A549 (cell line): ENCODE data around the gene PROCA1. TPM values are rescaled to one million over a fixed set of nuclear protein-coding genes. Genes with fewer than 3 reads are reported as not detected.

ENCODE experiments used
- ATAC-seq, 2 experiments: fragments of 200-7000 bp in 1 of 2; fragments of >200 bp in 1 of 2; cut with Nextera tagmentation in 1 of 2; cut with Tn5 transposase in 1 of 2; 3 replicates each; pipeline versions ENCODE4 v1.8.0 to v1.9.1; 2018 to 2020; ENCODE audit warnings: mild to moderate bottlenecking in 1 of 2, moderate library complexity in 1 of 2
- CTCF ChIA-PET: fragments of 300-600 bp; sonication (Branson Sonifier 250); formaldehyde crosslinking; extraction: SDS; loops from one replicate; lab custom pipeline; 2021; ENCODE audit warnings: antibody characterized with exemption, inconsistent platforms; lab: Yijun Ruan, JAX
- POLR2A ChIA-PET: fragments of 350-600 bp; formaldehyde crosslinking; extraction: SDS; loops from one replicate; lab custom pipeline; 2021; ENCODE audit warnings: antibody characterized with exemption, inconsistent platforms; lab: Yijun Ruan, JAX
- DNase-seq, 2 experiments: peaks; one replicate each; pipeline versions ENCODE4 v3.0.0 to v3.0.0-alpha.2; 2011 to 2016; ENCODE audit warnings: low read depth in 1 of 2, low spot score in 1 of 2
- FAIRE-seq: peaks from 2 replicates; lab custom pipeline; 2011; peaks lifted over from hg19 to GRCh38; lab: Jason Lieb, UNC
- H3K27ac ChIP-seq, 2 experiments: fragments of >200 bp; sonication (Bioruptor Twin); formaldehyde crosslinking; 3 replicates each; pipeline ENCODE4 v1.5.1; 2016 to 2017
- H3K4me1 ChIP-seq: fragments of >200 bp; sonication (Bioruptor Twin); formaldehyde crosslinking; 3 replicates; pipeline ENCODE4 v1.6.1; 2016
- H3K4me2 ChIP-seq: fragments of >200 bp; sonication (Bioruptor Twin); formaldehyde crosslinking; 3 replicates; pipeline ENCODE4 v1.6.1; 2016
- H3K4me3 ChIP-seq: fragments of >200 bp; sonication (Bioruptor Twin); formaldehyde crosslinking; 3 replicates; pipeline ENCODE4 v1.5.1; 2016
- H3K9me3 ChIP-seq: fragments of >200 bp; sonication (Bioruptor Twin); formaldehyde crosslinking; 3 replicates; pipeline ENCODE4 v1.6.1; 2016
- BCL3 ChIP-seq: fragments of >200 bp; sonication (Bioruptor Twin); formaldehyde crosslinking; IDR thresholded peaks from 3 replicates; pipeline ENCODE4 v1.6.1; 2016
- CHD2 ChIP-seq: fragments of 150-350 bp; IDR thresholded peaks from 2 replicates; pipeline ENCODE4 v1.6.1; 2014; ENCODE audit warnings: low read length; ENCODE audit not compliant: partially characterized antibody
- EHF ChIP-seq: fragments of 250-450 bp; sonication (Bioruptor Pico); IDR thresholded peaks from 2 replicates; pipeline ENCODE4 v1.5.0; 2020; ENCODE audit warnings: mild to moderate bottlenecking
- EHMT2 ChIP-seq: fragments of 200-600 bp; sonication (generic); IDR thresholded peaks from 2 replicates; pipeline ENCODE4 v1.6.1; 2016; ENCODE audit warnings: antibody characterized with exemption, low read depth, mild to moderate bottlenecking, moderate library complexity
- EP300 ChIP-seq, 2 experiments: fragments of >200 bp; sonication (Bioruptor Twin); formaldehyde crosslinking; IDR thresholded peaks; 2 replicates in 1 of 2; 3 replicates in 1 of 2; pipeline ENCODE4 v1.6.1; 2016 to 2017
- FOSL2 ChIP-seq, 2 experiments: fragments of 450-650 bp in 1 of 2; fragments of >200 bp in 1 of 2; sonication (Bioruptor Twin) in 1 of 2; formaldehyde crosslinking; IDR thresholded peaks; 2 replicates each; pipeline versions ENCODE4 v1.5.0 to v1.6.1; 2016 to 2020; ENCODE audit warnings: mild to moderate bottlenecking in 1 of 2, moderate library complexity in 1 of 2
- FOXS1 ChIP-seq: fragments of 250-450 bp; sonication (Bioruptor Pico); IDR thresholded peaks from 2 replicates; pipeline ENCODE4 v1.5.0; 2020; ENCODE audit warnings: mild to moderate bottlenecking, moderate library complexity
- GATA3 ChIP-seq: IDR thresholded peaks from 2 replicates; pipeline ENCODE4 v1.6.1; 2012; ENCODE audit warnings: borderline replicate concordance
- HEYL ChIP-seq: fragments of 250-450 bp; sonication (Bioruptor Pico); IDR thresholded peaks from 2 replicates; pipeline ENCODE4 v1.8.0; 2021; ENCODE audit warnings: mild to moderate bottlenecking, moderate library complexity
- HOXA7 ChIP-seq: fragments of 250-450 bp; sonication (Bioruptor Pico); IDR thresholded peaks from 2 replicates; pipeline ENCODE4 v1.5.0; 2020; ENCODE audit warnings: mild to moderate bottlenecking, moderate library complexity
- HOXB5 ChIP-seq: fragments of 250-450 bp; sonication (Bioruptor Pico); IDR thresholded peaks from 2 replicates; pipeline ENCODE4 v1.5.0; 2020; ENCODE audit warnings: mild to moderate bottlenecking, moderate library complexity
- JUNB ChIP-seq: fragments of >200 bp; sonication (Bioruptor Twin); formaldehyde crosslinking; IDR thresholded peaks from 2 replicates; pipeline ENCODE4 v1.6.1; 2016
- KDM5A ChIP-seq: fragments of 200-600 bp; sonication (generic); IDR thresholded peaks from 2 replicates; pipeline ENCODE4 v1.6.1; 2016; ENCODE audit warnings: antibody characterized with exemption, mild to moderate bottlenecking
- MAFK ChIP-seq: fragments of 450-650 bp; IDR thresholded peaks from 2 replicates; pipeline ENCODE4 v1.6.1; 2014; ENCODE audit not compliant: partially characterized antibody
- MAZ ChIP-seq: fragments of 150-350 bp; IDR thresholded peaks from 2 replicates; pipeline ENCODE4 v1.6.1; 2014; ENCODE audit warnings: antibody characterized with exemption, low read depth, low read length, borderline replicate concordance
- NFE2L2 ChIP-seq: fragments of 150-350 bp; conservative IDR thresholded peaks from 2 replicates; pipeline ENCODE4 v1.6.1; 2014; ENCODE audit warnings: low read length
- NPAS2 ChIP-seq: fragments of 250-450 bp; sonication (Bioruptor Pico); IDR thresholded peaks from 2 replicates; pipeline ENCODE4 v1.8.0; 2022; ENCODE audit warnings: mild to moderate bottlenecking, moderate library complexity, borderline replicate concordance
- NR3C1 ChIP-seq: fragments of >200 bp; sonication (Bioruptor Twin); formaldehyde crosslinking; IDR thresholded peaks from 3 replicates; pipeline ENCODE4 v1.6.1; 2017
- POLR2A ChIP-seq: IDR thresholded peaks from 2 replicates; pipeline ENCODE4 v1.6.1; 2012; ENCODE audit warnings: mild to moderate bottlenecking, low read length
- POLR2AphosphoS2 ChIP-seq: conservative IDR thresholded peaks from 2 replicates; pipeline ENCODE4 v1.6.1; 2012; ENCODE audit warnings: low read length, improper control_type of control experiment, inconsistent platforms
- RAD21 ChIP-seq, 2 experiments: fragments of >200 bp in 1 of 2; sonication (Bioruptor Twin) in 1 of 2; formaldehyde crosslinking in 1 of 2; IDR thresholded peaks in 1 of 2; conservative IDR thresholded peaks in 1 of 2; 2 replicates in 1 of 2; 3 replicates in 1 of 2; pipeline ENCODE4 v1.6.1; 2012 to 2018; ENCODE audit warnings: inconsistent platforms in 1 of 2
- RARB ChIP-seq: fragments of 250-450 bp; sonication (Bioruptor Pico); IDR thresholded peaks from 2 replicates; pipeline ENCODE4 v1.8.0; 2021; ENCODE audit warnings: mild to moderate bottlenecking, moderate library complexity
- RNF2 ChIP-seq: fragments of 200-600 bp; sonication (generic); IDR thresholded peaks from 2 replicates; pipeline ENCODE4 v1.6.1; 2016; ENCODE audit warnings: low read depth, mild to moderate bottlenecking, antibody characterized with exemption, moderate library complexity, borderline replicate concordance
- SMC3 ChIP-seq: fragments of >200 bp; sonication (Bioruptor Twin); formaldehyde crosslinking; IDR thresholded peaks from 3 replicates; pipeline ENCODE4 v1.6.1; 2018; ENCODE audit warnings: inconsistent platforms
- ZC3H11A ChIP-seq: fragments of 450-650 bp; IDR thresholded peaks from 2 replicates; pipeline ENCODE4 v1.6.1; 2014; ENCODE audit warnings: antibody characterized with exemption, mild to moderate bottlenecking
- ZNF302 ChIP-seq: fragments of 250-450 bp; sonication (Bioruptor Pico); IDR thresholded peaks from 2 replicates; pipeline ENCODE4 v1.9.0; 2021; ENCODE audit warnings: inconsistent platforms, mild to moderate bottlenecking, moderate library complexity
- ZSCAN20 ChIP-seq: fragments of 250-450 bp; sonication (Bioruptor Pico); IDR thresholded peaks from 2 replicates; pipeline ENCODE4 v1.8.0; 2022; ENCODE audit warnings: mild to moderate bottlenecking, moderate library complexity
- WGBS: methylation state at CpG from one replicate; pipeline ENCODE4 v1.1.6; 2017; ENCODE audit errors: missing lambda C conversion rate; 5-methylcytosine and 5-hydroxymethylcytosine counted together
- polyA plus RNA-seq, 4 experiments: library from polyadenylated mRNA; depleted of rRNA in 3 of 4; stranded (reverse); fragments of >200 nt; fragmentation: RNase III in 1 of 4; extraction: RNeasy Plus Mini Kit Qiagen cat#74134 plus additional on column Dnase treatment in 1 of 4; gene quantifications; 2 replicates in 3 of 4; 3 replicates in 1 of 4; pipeline ENCODE4 v1.2.3, GENCODE V29; 2011 to 2017

PROCA1 gene
- polyA plus RNA-seq, 2 of the 4 experiments (the other 2 are of a cell fraction): 4.0 to 4.9 TPM

GRCh38 chr17:28675490-28675889, 36.2 kb downstream of the PROCA1 start (continued):
- no peak for TF ChIP-seq BCL3

DNA sequence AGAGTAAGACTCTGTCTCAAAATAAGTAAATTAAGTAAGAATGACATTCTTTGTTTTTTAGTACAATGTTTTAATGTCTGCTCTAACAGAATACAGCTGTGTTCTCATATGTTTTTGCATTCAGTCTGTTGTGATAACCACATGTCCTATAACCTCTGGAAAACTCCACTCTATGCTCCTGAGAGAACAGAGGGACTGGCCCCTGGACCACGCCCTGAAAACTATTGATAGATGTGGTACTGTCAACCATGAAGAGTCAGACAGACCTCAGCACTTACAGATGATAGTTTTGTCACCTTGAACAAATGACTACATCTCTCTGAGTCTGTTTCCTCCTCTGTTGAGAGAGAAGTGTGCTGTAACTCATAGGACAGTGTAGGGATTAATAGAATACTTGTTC, 41.8 kb downstream of the PROCA1 start:
- no peak overlapping the region for H3K4me2 ChIP-seq
- no peak overlapping the region for H3K4me3 ChIP-seq
- no peak for FAIRE-seq
- no peaks in the 10 kb centered on the region for H3K9me3 ChIP-seq
- TF ChIP-seq GATA3 (no peak), ZC3H11A (no peak), RNF2 (no peak), POLR2AphosphoS2 (no peak), EHF (no peak), FOXS1 (CRISPR knock-in tag) (no peak), NFE2L2 (no peak), FOSL2 (IDR thresholded peaks at IDR 0.05) (no peak), FOSL2 (CRISPR knock-in tag; IDR thresholded peaks at IDR 0.05) (no peak), ZNF302 (CRISPR knock-in tag) (no peak), HOXB5 (no peak), KDM5A (no peak), MAFK (no peak), NPAS2 (CRISPR knock-in tag) (no peak), NR3C1 (no peak), MAZ (no peak), EHMT2 (no peak), HOXA7 (CRISPR knock-in tag) (no peak), SMC3 (no peak), EP300 (IDR thresholded peaks at IDR 0.05) (no peak), JUNB (no peak)
- TF ChIP-seq, all 56 proteins: peak for 0
- Histone ChIP-seq H3K27ac (no peak overlapping the region), H3K4me1 (no peaks in the 10 kb centered on the region)
- WGBS: 96% methylated on average over 1 of the region's 1 CpG
- ChIA-PET CTCF (interaction anchor here (0.7 to 4.4 kb wide), 4 partner anchors 16 to 59 kb away, joined by 3 to 29 read pairs (median 3); partner anchors contain the start of gene BLTP2), POLR2A (interaction anchor here (0.7 kb wide), 1 partner anchor 8 kb away, joined by 3 read pairs; the partner anchor contains the start of gene SDF2)
- DNase-seq (no peak), ATAC-seq (no peak)

DNA sequence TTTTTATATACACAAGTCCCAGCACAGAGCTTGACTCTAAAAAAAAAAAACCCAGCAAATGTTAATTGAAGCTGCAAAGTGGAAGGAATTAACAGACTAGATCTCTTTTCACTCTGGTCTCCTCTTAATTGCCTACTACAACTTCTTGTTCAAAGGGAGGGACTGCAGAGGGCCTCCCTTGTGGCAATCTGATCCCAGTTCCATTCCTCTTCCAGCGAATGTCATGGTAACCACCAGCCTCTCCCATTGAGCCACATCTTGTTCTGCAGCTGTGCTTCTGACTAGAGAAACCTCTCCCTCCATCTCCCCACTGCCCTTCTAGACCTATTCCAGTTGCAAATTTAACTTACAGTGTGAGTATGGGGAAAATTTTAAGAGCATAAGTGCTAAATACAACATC, 43.8 kb downstream of the PROCA1 start:
- ATAC-seq: peak in 1 of 2 experiments; percentile 17; a peak in 1 of 6 replicates
- WGBS: 100% methylated on average over 1 of the region's 1 CpG
- ChIA-PET CTCF (interaction anchor here (0.7 to 4.4 kb wide), 8 partner anchors 9 to 611 kb away, joined by 3 to 29 read pairs (median 4); partner anchors contain the start of gene BLTP2), POLR2A (interaction anchor here (2.1 kb wide), 1 partner anchor 52 kb away, joined by 5 read pairs; the partner anchor contains the start of gene RPL23A)
- Histone ChIP-seq H3K4me1 (peaks cover 15% of the 10 kb centered on the region), H3K27ac (no peak overlapping the region), H3K4me2 (no peak overlapping the region), H3K4me3 (no peak overlapping the region), H3K9me3 (no peaks in the 10 kb centered on the region)
- TF ChIP-seq NFE2L2: no peak
- no peak for TF ChIP-seq MAFK
- no peak for TF ChIP-seq RARB (CRISPR knock-in tag)
- no peak for TF ChIP-seq ZNF302 (CRISPR knock-in tag)
- TF ChIP-seq HEYL (CRISPR knock-in tag): no peak
- no peak for TF ChIP-seq CHD2
- TF ChIP-seq NR3C1: no peak
- no peak for TF ChIP-seq ZSCAN20
- TF ChIP-seq POLR2A: no peak
- no peak for TF ChIP-seq EHF
- no peak for TF ChIP-seq NPAS2 (CRISPR knock-in tag)
- no peak for TF ChIP-seq RAD21 (conservative IDR thresholded peaks at IDR 0.05 in 1 of 2, IDR thresholded peaks at IDR 0.05 in 1 of 2)
- no peak for FAIRE-seq
- no peak for DNase-seq
